MM.1S (cell line): ENCODE data around the gene SULF2.

Experiments
- CTCF ChIP-seq: fragments of 300-600 bp; sonication (generic); IDR thresholded peaks from 2 replicates; pipeline ENCODE4 v1.5.1; 2016; ENCODE audit warnings: antibody characterized with exemption, low read length, mixed read lengths
- EZH2 ChIP-seq: fragments of 300-600 bp; sonication (generic); optimal IDR thresholded peaks from 2 replicates; pipeline ENCODE3; 2017; ENCODE audit warnings: low read depth, mild to moderate bottlenecking, antibody characterized with exemption, low read length, mixed read lengths
- EZH2phosphoT487 ChIP-seq: fragments of 300-600 bp; sonication (generic); IDR thresholded peaks from 2 replicates; pipeline ENCODE4 v1.6.1; 2018; ENCODE audit warnings: antibody characterized with exemption, low read length

GRCh38 chr20:47629907-47630306, 155.4 kb downstream of the SULF2 start:
- no peak for TF ChIP-seq EZH2
- TF ChIP-seq CTCF = no peak
- TF ChIP-seq EZH2phosphoT487 = no peak
